HepG2 (cell line): ENCODE data around the gene ARHGDIA. TPM values are rescaled to one million over a fixed set of nuclear protein-coding genes. Genes with fewer than 3 reads are reported as not detected.

Experiments used
- HNF4G ChIP-seq, 2 experiments: sonication (generic) in 1 of 2; formaldehyde crosslinking in 1 of 2; IDR thresholded peaks; 2 replicates each; pipeline versions ENCODE4 v1.4.0 to v1.6.1; 2011 to 2020; ENCODE audit warnings: borderline replicate concordance in 2 of 2, low read depth in 2 of 2, mild to moderate bottlenecking in 2 of 2, low read length in 1 of 2, missing genetic modification reagents in 1 of 2, moderate library complexity in 1 of 2
- IKZF4 ChIP-seq: sonication (generic); formaldehyde crosslinking; IDR thresholded peaks from 2 replicates; pipeline ENCODE4 v1.5.1; 2020; ENCODE audit warnings: borderline replicate concordance, mild to moderate bottlenecking, low read depth, missing genetic modification reagents; ENCODE audit errors: not compliant biosample characterization
- KLF6 ChIP-seq: IDR thresholded peaks from 2 replicates; pipeline ENCODE4 v1.8.0; 2016; ENCODE audit warnings: missing biosample characterization, missing genetic modification reagents
- MAZ ChIP-seq, 2 experiments: sonication (generic) in 1 of 2; formaldehyde crosslinking in 1 of 2; IDR thresholded peaks; 2 replicates each; pipeline versions ENCODE4 v1.5.0 to v1.6.1; 2012 to 2020; ENCODE audit warnings: low read depth in 2 of 2, mild to moderate bottlenecking in 2 of 2, borderline replicate concordance in 1 of 2, improper control_type of control experiment in 1 of 2, low read length in 1 of 2, missing genetic modification reagents in 1 of 2, moderate library complexity in 1 of 2
- PAWR ChIP-seq: sonication (generic); formaldehyde crosslinking; IDR thresholded peaks from 2 replicates; pipeline ENCODE4 v1.4.0; 2020; ENCODE audit warnings: missing genetic modification reagents, mild to moderate bottlenecking, borderline replicate concordance
- RCOR2 ChIP-seq: IDR thresholded peaks from 2 replicates; pipeline ENCODE4 v1.6.1; 2016; ENCODE audit warnings: missing biosample characterization, missing genetic modification reagents
- TIGD3 ChIP-seq: sonication (generic); formaldehyde crosslinking; IDR thresholded peaks from 2 replicates; pipeline ENCODE4 v1.5.1; 2020; ENCODE audit warnings: mild to moderate bottlenecking, missing genetic modification reagents, borderline replicate concordance
- ZC3H4 ChIP-seq: sonication (generic); formaldehyde crosslinking; IDR thresholded peaks from 2 replicates; pipeline ENCODE4 v1.4.0; 2020; ENCODE audit warnings: missing genetic modification reagents, borderline replicate concordance
- ZMYM3 ChIP-seq: sonication (generic); formaldehyde crosslinking; IDR thresholded peaks from 2 replicates; pipeline ENCODE4 v1.5.1; 2020; ENCODE audit warnings: mild to moderate bottlenecking, missing genetic modification reagents
- ZNF280D ChIP-seq: sonication (generic); formaldehyde crosslinking; IDR thresholded peaks from 2 replicates; pipeline ENCODE4 v1.5.1; 2020; ENCODE audit warnings: mild to moderate bottlenecking, missing genetic modification reagents
- ZNF430 ChIP-seq: sonication (generic); formaldehyde crosslinking; IDR thresholded peaks from 2 replicates; pipeline ENCODE4 v1.9.0; 2021; ENCODE audit warnings: mild to moderate bottlenecking, missing genetic modification reagents
- ZNF556 ChIP-seq: sonication (generic); formaldehyde crosslinking; IDR thresholded peaks from 2 replicates; pipeline ENCODE4 v1.4.0; 2020; ENCODE audit warnings: mild to moderate bottlenecking, missing genetic modification reagents, borderline replicate concordance
- ZNF605 ChIP-seq: sonication (generic); formaldehyde crosslinking; IDR thresholded peaks from 2 replicates; pipeline ENCODE4 v1.8.0; 2022; ENCODE audit warnings: mild to moderate bottlenecking, missing genetic modification reagents
- ZNF850 ChIP-seq: sonication (generic); formaldehyde crosslinking; conservative IDR thresholded peaks from 2 replicates; pipeline ENCODE4 v1.9.0; 2021; ENCODE audit warnings: mild to moderate bottlenecking, missing genetic modification reagents
- ZSCAN20 ChIP-seq: sonication (generic); formaldehyde crosslinking; IDR thresholded peaks from 2 replicates; pipeline ENCODE4 v1.4.0; 2020; ENCODE audit warnings: missing genetic modification reagents, mild to moderate bottlenecking, borderline replicate concordance
- ZSCAN25 ChIP-seq: sonication (generic); formaldehyde crosslinking; IDR thresholded peaks from 2 replicates; pipeline ENCODE4 v1.8.0; 2022; ENCODE audit warnings: mild to moderate bottlenecking, missing genetic modification reagents
- polyA plus RNA-seq, 8 experiments: library from polyadenylated mRNA; depleted of rRNA in 3 of 8; stranded (reverse) in 7 of 8; unstranded in 1 of 8; fragments of >200 nt; fragmentation: Illumina TruSeq in 4 of 8; extraction: Trizol in 4 of 8; gene quantifications; 2 replicates each; pipeline versions ENCODE4 v1.2.1 to v1.2.3, GENCODE V29; 2011 to 2016; ENCODE audit warnings: low read depth in 4 of 8, missing spikeins in 1 of 8, mixed read lengths in 1 of 8; ENCODE audit not compliant: insufficient read depth in 1 of 8
- total RNA-seq, 5 experiments: library from RNA; depleted of rRNA; stranded (reverse); fragments of >200 nt; fragmentation: Illumina TruSeq; extraction: Trizol; gene quantifications; 2 replicates each; pipeline ENCODE4 v1.2.3, GENCODE V29; 2016; ENCODE audit warnings: low read depth in 1 of 5
- TF ChIP-seq, protein P1 (sequence below): sonication (generic); formaldehyde crosslinking; conservative IDR thresholded peaks from 2 replicates; pipeline ENCODE4 v1.5.0; 2020; ENCODE audit warnings: missing genetic modification reagents
- TF ChIP-seq, protein P2 (sequence below): conservative IDR thresholded peaks from 2 replicates; pipeline ENCODE4 v1.6.1; 2018; ENCODE audit warnings: missing genetic modification reagents

Gene ARHGDIA
- total and polyA plus RNA-seq, 2 of the 13 experiments (the other 11 are each of a cell fraction or from before 2014, with no cell fraction given): 40.0 to 64.0 TPM

- TF ChIP-seq ZNF556 (CRISPR knock-in tag): 0 out of 2 replicates have a peak, but pooled peaks have one; percentile 22
- TF ChIP-seq ZNF280D (CRISPR knock-in tag): 0 out of 2 replicates have a peak, but pooled peaks have one; percentile 9
- peak; percentile 65 for TF ChIP-seq ZNF430 (CRISPR knock-in tag)
- peak; percentile 53; the same call in 1 of the 2 replicates for TF ChIP-seq ZSCAN20
- peak; percentile 82; the same call in 1 of the 2 replicates for TF ChIP-seq ZC3H4 (CRISPR knock-in tag)
- TF ChIP-seq KLF6: 0 out of 2 replicates have a peak, but pooled peaks have one; percentile 20
- TF ChIP-seq ZMYM3 (CRISPR knock-in tag): no peak
- peak; percentile 78; the same call in 1 of the 2 replicates for TF ChIP-seq ZNF605 (CRISPR knock-in tag)
- no peak for TF ChIP-seq HNF4G (IDR thresholded peaks at IDR 0.05; ENCODE audit: borderline replicate concordance, low read depth, low read length)
- TF ChIP-seq HNF4G (CRISPR knock-in tag; IDR thresholded peaks at IDR 0.05; ENCODE audit: borderline replicate concordance, low read depth): no peak
- TF ChIP-seq RCOR2: no peak
- TF ChIP-seq MAZ (IDR thresholded peaks at IDR 0.05; ENCODE audit: borderline replicate concordance, low read depth, low read length): no peak
- peak; percentile 47; the same call in 1 of the 2 replicates for TF ChIP-seq MAZ (CRISPR knock-in tag; IDR thresholded peaks at IDR 0.05; ENCODE audit: low read depth)
- TF ChIP-seq, protein P1, sequence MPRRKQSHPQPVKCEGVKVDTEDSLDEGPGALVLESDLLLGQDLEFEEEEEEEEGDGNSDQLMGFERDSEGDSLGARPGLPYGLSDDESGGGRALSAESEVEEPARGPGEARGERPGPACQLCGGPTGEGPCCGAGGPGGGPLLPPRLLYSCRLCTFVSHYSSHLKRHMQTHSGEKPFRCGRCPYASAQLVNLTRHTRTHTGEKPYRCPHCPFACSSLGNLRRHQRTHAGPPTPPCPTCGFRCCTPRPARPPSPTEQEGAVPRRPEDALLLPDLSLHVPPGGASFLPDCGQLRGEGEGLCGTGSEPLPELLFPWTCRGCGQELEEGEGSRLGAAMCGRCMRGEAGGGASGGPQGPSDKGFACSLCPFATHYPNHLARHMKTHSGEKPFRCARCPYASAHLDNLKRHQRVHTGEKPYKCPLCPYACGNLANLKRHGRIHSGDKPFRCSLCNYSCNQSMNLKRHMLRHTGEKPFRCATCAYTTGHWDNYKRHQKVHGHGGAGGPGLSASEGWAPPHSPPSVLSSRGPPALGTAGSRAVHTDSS (CRISPR knock-in tag): no peak
- TF ChIP-seq IKZF4 (CRISPR knock-in tag): peak; percentile 31
- peak; percentile 74; the same call in 1 of the 2 replicates for TF ChIP-seq ZNF850
- no peak for TF ChIP-seq TIGD3 (CRISPR knock-in tag)
- TF ChIP-seq, protein P2, sequence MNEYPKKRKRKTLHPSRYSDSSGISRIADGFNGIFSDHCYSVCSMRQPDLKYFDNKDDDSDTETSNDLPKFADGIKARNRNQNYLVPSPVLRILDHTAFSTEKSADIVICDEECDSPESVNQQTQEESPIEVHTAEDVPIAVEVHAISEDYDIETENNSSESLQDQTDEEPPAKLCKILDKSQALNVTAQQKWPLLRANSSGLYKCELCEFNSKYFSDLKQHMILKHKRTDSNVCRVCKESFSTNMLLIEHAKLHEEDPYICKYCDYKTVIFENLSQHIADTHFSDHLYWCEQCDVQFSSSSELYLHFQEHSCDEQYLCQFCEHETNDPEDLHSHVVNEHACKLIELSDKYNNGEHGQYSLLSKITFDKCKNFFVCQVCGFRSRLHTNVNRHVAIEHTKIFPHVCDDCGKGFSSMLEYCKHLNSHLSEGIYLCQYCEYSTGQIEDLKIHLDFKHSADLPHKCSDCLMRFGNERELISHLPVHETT (CRISPR knock-in tag): no peak
- 0 out of 2 replicates have a peak, but pooled peaks have one; percentile 46 for TF ChIP-seq ZSCAN25 (CRISPR knock-in tag)
- 0 out of 2 replicates have a peak, but pooled peaks have one; percentile 65 for TF ChIP-seq PAWR
Measured at GRCh38 chr17:81867170-81867990, 3.8 kb downstream of the ARHGDIA start (continued).
